IPS-NIHi11 (cell line): ENCODE data around the gene SYNE3.
A peak's percentile ranks its signal among the peaks of the same experiment; 100 is the strongest.

Experiments
- DNase-seq: peaks from one replicate; pipeline ENCODE4 v3.0.0; 2012; ENCODE audit warnings: mixed read lengths, low spot score

The SYNE3 gene

DNA sequence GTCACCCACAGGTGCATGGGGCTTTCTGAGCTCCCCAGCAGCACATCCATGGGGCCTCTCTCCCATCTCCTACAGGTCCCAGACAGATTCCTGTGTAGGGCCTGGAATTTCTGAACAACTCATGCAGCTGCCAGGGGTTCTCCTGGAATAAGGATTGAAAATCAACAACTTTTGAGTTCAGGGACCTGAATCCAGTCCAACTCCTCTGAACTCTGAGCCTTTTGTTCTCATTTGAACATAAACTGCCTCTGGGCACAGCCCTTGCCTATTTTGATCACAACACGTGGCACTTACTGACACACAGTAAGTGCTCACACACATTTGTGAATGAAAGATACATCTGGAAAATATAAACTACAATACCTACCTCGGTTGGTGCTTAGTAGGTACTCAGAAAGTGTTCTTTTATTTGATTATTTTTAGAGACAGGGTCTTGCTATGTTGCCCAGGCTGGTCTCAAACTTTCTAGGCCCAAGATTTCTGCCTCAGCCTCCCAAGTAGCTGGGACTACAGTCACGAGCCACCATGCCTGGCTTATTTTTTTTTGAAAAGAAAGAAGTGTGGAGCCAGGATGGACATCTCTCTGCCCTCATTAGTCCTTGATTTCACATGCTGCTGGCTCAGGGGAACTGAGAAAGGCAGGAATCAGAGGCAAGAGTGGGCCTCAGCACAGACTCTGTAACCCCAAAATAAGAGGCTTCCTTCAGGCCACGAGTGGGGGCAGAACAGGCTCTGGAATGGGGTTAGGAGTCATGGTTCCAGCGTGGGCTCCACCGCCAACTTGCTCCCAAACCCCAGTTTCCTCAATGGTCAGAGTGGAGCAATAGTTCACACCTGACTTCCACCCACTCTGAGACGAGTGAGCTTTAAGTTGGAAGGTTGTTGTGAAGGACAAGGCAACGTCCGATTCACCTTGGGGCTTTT lies 27.0 kb downstream of the SYNE3 start:
- DNase-seq, result no peak

DNA sequence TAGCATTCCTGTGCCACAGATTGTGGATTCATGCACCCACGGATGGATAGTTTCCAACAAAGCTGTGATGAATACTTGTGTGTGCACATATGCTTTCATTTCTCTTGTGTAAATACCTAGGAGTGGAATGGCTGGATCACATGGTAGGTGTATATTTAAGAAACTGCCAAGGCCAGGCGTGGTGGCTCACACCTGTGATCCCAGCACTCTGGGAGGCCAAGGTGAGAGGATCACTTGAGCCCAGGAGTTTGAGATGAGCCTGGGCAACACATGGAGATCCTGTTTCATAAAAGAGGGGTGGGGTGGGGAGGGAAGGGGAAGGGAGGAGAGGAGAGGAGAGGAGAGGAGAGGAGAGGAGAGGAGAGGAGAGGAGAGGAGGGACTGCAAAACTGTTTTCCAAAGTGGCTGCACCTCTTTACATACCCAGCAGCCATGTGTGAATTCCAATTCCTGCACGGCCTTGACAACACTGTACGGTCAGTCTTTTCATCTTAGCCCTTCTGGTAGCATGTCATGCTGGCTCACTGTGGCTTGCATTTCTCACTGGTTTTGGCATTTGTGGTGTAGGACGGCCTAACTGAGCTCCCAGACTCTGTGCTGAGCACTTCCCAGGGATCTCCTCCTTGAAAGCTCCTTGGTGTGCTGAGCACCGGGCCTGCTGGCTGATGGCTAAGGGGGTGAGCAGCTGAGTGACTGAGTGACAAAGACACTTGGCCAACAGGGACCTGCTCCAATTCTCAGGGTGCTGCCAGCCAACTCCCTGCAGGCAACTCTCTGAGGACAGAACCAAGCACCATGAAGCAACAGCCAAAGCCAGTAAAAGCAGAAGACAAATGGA lies 27.9 kb downstream of the SYNE3 start:
- DNase-seq, result no peak

DNA sequence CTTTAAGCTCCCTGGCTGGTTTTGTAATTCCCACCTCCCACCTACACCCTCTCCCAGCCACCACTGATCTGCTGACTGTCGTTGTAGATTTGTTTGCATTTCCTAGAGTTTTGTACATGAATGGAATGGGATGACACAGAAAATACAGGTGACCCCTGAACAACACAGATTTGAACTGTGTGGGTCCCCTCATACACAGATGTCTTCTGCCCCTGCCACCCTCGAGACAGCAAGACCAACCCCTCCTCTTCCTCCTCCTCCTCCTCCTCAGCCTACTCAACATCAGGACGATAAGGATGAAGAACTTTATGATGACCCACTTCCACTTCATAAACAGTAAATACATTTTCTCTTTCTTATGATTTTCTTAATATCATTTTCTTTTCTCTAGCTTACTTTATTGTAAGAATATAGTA lies 28.8 kb downstream of the SYNE3 start:
- DNase-seq, result no peak

DNA sequence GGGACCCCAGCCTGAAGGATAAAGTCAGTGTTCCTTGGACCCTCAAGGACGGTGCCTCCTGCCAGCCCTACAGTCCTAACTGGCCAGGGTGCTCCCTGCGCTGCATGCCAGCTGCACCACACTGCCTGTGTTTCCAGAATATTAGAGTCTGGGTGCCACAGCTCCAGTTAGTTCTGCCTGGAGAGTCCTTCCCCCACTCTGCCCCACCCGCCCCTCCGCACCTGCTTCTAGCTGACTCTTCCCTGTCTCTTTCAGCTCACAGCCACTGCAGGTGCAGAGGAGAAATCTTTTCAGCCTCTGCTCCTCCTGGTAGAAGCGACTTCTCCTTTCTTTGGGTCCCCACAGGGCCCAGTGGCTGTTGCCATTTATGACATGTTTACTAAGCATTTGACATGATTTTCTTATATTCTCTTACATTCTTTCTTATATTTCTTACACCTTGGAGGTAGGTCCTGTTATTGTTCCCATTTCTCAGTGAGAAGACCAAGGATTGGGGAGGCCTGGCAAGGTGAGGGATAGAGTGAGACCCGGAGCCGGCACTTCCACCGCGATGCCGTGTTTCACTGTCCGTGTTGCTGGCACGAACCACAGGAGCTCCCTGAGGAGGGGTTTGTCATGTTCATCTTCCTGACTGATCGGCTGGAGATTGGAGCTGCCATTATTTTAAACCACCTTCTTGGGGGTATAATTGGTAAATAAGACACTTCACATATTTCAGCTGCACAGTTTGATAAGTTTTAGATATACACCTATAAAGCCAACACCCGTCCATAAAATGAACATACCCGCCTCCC lies 29.4 kb downstream of the SYNE3 start:
- no peak for DNase-seq

DNA sequence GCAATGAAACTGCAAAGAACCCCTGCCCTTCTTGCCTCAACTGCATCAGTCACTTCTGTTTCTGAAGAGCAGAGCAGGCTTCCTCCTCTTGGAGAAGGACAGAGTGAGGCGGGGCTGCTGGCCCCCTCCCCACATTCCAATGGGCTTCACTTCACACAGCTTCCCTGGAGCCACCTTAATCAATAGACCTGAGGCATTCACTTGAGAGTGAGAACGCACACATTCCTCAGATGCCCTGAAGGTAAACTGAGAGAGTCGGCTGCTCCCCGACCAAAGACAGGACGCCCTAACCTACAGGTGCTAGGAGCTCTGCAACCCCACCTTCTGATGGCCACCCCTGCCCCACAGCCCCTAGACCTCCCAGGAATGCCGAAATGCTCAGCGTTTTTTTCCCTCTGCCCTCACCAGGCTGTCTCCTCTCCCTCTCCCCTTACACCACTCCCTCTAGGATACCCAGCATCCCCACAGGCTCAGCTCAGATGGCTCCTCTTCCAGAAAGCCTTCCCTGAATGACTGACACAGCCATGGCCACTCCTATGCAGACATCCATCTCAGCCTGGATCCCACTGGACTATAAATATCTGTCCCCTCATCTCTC lies 31.1 kb downstream of the SYNE3 start:
- DNase-seq, result peak; percentile 38

DNA sequence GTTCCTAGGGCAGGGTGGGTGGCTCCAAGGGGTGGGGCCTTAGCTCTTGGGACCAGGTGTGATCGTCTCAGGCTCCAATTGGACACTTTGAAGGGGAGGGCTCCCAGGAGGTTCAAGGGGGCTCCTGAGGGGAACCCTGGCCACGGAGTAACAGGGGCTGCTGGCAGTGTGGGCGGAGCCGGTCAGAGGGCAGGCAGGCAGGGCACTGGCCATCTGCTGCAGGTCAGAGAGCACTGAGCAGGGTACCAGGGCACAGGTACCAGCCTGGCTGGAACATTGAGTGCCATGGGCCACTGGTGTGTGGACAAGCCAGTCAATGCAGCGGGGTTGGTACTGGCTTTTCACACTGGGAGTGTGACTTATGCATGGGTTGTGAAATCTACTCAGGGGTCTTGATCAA lies 32.2 kb downstream of the SYNE3 start:
- no peak for DNase-seq

DNA sequence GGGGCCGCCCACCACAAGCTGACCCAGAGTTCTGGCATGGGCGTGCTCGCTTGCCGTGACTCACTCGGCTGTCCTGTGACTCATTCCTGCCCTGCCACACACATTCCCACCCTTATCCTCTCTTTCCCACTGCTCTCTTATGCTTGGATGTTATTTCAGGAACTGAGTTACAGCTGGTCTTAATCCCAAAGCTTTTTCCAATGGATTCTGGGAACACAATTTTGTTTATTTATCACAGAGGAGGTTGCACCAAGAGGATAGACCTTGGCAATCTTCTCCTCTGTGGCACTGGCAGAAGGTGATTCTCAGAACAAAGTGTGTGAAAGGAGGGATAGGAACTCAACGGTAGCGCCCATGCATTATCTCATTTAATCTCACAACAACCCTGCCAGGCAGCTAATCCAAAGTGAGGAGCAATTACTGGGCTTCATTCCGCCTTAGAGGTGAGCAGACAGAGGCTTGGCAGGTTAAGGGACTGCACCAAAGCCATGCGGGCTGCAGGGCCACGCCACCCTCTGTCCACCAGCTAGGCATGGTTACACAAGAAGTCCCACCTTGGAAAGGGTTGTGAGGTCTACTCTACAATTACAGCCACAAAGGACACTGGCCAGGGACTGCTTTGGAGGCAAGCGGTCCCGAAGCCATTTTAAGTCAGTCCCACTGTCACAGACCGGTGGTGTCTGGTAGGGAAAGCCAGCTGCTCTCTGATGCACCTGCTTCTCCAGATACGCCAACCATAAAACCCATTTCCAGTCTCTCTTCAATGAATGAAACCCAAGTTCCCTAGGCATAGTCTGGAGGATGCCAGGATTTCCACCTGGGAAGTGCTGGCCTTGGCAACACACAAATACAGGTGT lies 32.9 kb downstream of the SYNE3 start:
- peak; percentile 36 for DNase-seq

DNA sequence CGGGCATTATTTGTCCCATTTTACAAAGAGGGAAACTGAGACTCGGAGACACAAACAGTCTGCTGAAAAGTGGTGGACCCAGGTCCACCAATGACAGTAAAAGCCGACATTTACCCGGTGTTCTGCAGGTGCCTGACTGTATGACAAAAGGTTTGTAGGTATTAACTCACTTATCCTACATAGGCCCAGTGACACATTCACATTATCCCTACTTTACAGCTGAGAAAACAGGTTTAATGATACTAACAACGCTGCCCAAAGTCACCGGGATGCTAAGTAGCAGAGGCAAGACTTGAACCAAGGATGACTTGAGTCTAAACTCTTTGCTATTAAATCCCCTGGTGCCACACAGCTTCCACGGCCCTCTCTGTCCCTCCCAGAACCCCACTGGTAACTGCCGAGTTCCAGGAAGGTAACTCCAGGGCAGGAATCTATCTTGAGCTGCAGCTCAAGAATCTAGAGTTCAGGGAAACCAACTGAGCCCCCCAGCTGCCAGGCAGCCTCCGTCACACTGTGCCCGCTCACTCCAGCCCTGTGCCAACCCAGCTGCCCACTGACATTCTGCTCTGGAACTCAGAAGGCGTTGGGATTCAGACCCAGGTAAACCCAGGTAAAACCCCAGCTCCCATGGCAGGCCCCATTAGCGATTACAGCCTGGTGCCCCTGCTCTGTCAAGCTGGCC lies 33.7 kb downstream of the SYNE3 start:
- no peak for DNase-seq

DNA sequence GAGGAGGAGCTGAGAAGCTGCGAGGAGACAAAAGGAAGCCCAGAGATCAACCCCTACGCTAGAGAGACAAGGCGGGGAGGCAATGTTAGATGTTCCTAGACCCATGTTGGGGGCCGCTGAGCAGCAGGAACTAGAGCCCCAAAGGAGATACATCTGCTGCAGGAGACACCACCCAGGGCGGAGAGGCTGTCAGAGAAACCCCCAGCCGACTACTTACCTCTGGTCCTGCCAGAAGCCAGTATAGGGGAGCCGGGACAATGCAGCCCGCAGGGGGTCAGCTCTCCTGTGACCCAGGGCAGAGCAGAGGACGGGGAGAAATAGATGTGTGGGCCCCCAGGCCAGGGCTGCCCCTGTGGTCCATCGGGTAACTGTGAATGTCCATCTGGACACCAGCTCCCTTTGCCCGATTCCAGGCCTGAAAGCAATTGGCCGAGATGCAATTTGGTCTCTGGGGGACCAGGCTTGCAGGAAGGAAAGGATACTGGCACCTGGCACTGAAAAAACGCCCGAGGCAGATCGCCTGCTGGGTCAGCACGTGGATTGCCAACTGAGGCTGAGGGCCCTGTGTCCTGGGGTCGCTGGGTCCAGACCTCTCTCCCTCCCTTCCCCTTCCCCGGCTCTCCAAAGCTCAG lies 34.9 kb downstream of the SYNE3 start:
- no peak for DNase-seq

DNA sequence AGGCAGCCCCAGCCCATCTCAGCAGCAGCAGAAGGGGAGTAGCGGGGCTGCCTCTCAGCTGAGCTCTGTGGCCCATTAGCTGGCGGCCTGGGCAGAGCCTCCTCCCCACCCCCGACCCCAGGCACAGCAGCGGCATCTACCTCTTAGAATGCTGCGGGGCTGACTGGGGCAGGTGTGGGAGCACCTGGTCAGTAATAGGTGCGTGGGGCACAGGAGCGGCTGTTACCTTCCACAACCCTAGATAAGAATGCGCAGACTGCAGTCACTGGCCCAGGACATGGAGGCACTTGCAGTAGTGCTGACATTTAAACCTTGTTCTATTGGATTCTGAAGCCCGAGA lies 35.6 kb downstream of the SYNE3 start:
- DNase-seq, result peak; percentile 34

DNA sequence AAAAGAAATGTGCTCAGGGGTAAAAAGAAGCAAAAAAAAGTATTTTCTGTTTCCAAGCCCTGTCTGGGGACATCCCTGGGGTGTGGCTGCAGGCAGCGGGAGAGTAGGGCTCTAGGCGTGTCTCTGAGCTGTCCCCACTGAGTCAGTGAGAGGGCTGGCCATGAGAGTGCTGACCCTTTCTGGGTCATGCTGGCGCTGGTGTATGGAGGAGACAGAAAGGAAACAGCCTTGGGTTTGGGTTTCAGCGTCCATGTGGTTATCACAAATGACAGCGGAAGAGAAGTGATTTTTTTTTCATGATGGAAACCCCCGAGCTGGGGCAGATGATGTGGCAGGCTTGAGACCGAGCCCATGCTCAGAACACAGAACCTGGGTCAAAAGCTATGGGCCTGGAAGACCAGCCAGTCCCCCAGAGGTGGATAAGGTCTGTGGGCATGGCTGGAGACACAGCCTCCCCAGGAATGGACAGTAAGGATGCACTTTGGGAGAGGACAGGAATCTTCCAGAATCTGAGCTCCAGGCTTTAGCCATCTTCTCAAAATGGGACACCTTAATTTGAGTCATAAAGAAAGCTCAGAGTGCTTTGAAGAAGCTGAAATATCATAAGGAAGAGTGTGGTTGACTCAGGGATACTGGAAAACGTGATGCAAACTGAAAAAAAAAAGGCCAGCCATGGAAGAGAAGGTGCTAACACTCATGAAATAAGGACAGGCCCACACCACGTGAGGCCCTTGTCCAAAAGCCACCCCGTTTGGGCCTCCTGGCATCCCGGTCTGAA lies 36.2 kb downstream of the SYNE3 start:
- DNase-seq, result no peak

DNA sequence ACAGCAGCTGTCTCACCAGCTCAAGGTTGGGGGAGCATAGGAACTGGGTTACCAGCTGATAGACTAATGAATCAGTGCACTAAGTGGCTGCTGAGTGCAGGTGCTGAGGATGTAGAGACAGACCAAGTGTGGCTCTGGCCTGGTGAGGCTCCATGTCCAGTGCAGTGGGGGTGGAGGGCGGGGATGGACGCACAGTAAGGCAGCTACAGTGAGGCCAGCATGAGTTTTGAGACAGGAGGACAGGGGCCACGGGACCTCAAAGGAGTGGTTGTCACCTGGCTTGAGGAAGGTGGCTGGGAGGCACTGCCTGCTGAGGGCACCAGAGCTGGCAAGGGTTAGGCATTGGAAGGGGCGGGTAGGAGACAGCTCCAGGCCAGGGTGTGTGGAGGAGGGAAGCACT lies 37.0 kb downstream of the SYNE3 start:
- no peak for DNase-seq

DNA sequence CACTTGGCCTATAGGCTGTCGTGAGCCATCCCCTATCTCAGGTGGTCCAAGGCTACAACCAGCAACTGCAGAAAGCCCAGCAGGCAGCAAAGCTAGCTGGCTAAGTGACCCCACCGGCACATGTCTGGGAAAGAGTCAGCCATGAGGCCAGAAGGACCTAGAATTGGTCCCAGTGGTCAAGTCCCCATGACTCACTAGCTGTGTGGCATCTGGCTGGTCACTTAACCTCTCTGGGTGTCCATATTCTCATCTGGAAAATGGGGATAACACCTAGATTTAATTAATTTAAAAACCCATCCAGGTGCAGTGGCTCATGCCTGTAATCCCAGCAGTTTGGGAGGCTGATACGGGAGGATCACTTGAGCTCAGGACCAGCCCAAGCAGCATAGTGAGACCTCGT lies 37.6 kb downstream of the SYNE3 start:
- no peak for DNase-seq

DNA sequence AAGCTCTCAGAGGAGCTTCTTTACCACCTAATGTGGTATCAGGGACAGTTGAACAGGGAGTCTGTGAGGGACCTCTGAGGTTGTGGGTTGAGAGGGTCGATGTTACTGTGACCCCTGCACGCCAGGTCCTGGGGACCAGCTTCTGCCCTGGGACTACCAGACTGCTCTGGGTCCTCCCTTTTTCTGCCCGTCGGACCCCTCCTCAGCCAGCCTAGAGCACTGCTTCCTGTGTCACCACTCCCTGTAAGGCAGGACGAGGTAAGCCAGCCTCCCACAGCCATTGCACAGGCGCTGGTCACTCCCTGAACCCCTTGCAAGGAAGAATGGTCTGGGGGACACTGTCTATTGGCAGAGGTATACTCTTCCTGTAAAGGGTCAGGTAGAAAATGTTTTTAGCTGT lies 38.1 kb downstream of the SYNE3 start:
- DNase-seq, result no peak

DNA sequence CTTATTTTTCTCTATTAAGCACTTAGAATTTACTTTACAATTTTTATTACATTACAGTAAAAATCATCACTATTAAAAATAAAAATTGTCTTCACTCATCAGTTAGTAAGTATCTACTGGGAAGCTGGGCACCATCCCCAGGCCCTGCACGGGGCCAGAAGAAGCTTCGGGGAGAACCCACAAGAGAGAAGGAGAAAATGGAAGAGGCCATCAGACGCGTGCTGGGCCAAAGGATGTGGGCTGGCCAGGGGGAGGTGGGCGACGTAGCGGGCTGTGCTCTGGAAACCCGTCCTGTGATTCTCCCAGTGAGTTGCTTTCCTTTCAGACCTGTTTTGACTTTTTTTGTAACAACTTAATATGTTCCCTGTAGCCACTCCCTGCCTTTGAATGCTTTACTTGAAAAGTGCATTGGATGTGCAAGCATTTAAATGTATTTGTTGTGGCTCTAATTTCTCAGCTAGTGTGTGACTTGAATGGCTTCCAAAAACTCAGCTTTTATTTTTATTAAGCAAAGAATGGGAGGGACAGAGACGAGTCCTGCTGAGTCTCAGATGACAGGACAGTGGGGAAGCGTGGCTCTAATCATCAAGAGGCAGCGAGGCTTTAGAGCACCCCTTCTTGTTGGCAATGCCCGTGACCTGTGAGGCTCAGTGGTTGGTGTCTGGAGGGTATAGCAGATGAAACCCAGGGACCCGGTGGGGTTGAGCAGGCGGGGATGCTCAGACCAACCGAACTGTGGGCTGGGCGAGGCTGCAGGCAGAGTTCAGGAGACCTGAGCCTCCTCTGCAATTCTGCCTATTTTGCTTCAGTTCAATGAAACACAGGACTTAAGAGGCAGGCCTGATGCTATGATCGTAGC lies 38.8 kb downstream of the SYNE3 start:
- DNase-seq, result no peak

DNA sequence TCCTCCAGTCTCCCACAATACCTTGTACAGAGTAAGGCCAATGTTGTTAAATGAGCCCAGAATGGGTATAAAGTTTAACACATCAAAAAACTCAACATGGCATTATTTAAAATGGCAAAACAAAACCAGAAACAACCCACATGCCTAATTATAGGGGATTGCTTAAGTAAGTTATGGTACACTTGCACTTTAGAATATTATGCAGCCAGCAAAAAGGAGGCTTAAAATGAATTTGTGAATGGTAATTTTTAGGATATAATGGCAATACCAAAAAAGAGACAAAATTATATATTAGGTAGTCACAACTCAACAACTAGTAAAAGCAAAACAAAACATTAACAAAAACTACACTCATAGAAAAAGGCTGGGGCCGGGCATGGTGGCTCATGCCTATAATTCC lies 39.7 kb downstream of the SYNE3 start:
- DNase-seq, result no peak

DNA sequence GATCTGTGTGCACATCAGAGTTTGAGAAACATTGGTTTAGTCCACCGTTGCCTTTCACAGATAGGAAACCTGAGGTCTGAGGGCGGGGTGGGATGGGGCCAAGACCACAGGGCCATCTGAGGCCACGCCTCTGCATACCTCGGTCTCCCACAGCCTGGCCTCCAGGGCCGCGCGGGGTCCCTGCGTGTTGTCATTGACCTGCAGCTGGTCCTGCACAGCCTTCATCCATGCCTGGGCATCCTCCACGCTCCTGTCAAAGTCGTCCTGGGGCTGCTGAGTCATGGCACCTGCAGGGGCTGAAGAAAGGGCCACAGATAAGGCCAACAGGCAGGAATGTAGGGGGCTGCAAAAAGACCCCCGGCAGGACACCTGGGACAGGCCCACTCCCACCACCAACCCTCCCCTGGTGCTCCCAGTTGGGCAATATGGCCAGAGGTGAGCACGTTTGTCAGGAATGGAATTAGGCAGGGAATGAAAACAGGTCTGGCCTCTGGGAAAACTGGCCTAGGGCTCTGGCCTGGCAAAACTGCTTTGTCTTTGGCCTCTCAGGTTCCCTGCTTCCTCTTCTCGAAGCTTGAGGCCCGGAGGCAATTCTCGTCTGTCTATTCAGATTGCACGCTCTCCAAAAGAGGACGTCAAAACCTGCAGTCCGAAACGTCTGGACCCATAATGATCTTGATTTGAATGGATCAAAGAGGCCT lies 40.8 kb downstream of the SYNE3 start:
- DNase-seq, result no peak

DNA sequence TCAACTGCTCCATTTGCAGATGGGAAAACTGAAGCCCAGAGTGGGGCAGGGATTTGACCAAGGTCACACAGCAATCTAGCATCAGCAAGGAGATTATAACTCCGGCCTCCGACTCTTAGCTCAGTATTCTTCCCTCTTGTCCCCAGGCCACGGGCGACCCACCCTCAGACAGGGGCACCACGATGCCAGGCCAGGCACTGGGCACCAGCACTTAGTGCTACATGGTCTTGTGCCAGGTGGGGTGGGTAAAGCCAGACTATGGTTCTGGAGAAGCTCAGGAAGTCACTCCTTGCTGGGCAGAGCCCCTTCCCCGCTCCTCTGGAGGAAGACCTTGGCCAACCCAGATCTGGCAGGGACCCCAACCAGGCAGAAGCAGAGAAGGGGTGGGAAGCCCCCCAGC lies 41.5 kb downstream of the SYNE3 start:
- DNase-seq, result no peak
